ENCODE measurements around the gene CDON.

Gene CDON

GRCh38 chr11:126082251-126083109 is 19.8 kb upstream of the CDON start:
- no peak for DNase-seq

GRCh38 chr11:126081915-126082250 is 19.2 kb upstream of the CDON start:
- no peak for DNase-seq

GRCh38 chr11:126080161-126080941 is 17.7 kb upstream of the CDON start:
- DNase-seq: no peak

GRCh38 chr11:126079621-126080124 is 17.0 kb upstream of the CDON start:
- no peak for DNase-seq

- no peak for DNase-seq
These were observed 14.0 kb upstream of the CDON start for GRCh38 chr11:126076641-126077040.

GRCh38 chr11:126072801-126073594 is 10.3 kb upstream of the CDON start:
- no peak for DNase-seq

- DNase-seq: no peak
These were observed 9.6 kb upstream of the CDON start for GRCh38 chr11:126072141-126072741.

- no peak for DNase-seq
These were observed 814 bp upstream of the CDON start for GRCh38 chr11:126063507-126063852.

- no peak for DNase-seq
These were observed 673 bp downstream of the CDON start for GRCh38 chr11:126061707-126062678.

- no peak for DNase-seq
These were observed 1.9 kb downstream of the CDON start for GRCh38 chr11:126060757-126061171.

- DNase-seq: no peak
These were observed 3.4 kb downstream of the CDON start for GRCh38 chr11:126059238-126059781.

- DNase-seq: no peak
These were observed 4.4 kb downstream of the CDON start for GRCh38 chr11:126058105-126058874.

- DNase-seq: no peak
These were observed 7.8 kb downstream of the CDON start for GRCh38 chr11:126054882-126055281.

GRCh38 chr11:126054408-126054807 is 8.3 kb downstream of the CDON start:
- no peak for DNase-seq

- no peak for DNase-seq
These were observed 9.0 kb downstream of the CDON start for GRCh38 chr11:126053415-126054286.

GRCh38 chr11:126051117-126051516 is 11.5 kb downstream of the CDON start:
- no peak for DNase-seq

- DNase-seq: no peak
These were observed 13.5 kb downstream of the CDON start for GRCh38 chr11:126049159-126049558.

GRCh38 chr11:126048197-126048596 is 14.5 kb downstream of the CDON start:
- no peak for DNase-seq

GRCh38 chr11:126046570-126047195 is 16.0 kb downstream of the CDON start:
- no peak for DNase-seq

Data from activated T-cell treated with anti-CD3 and anti-CD28 coated beads, Interleukin-2, amount 50 U/mL, for 1 hour (primary cell).